GM18499 (cell line): ENCODE measurements around the gene MISP.
"Not testable (repeated sequence)": the region's sequence is repeated elsewhere in the genome, so short reads cannot be mapped to it uniquely, and the experiment has no call there.

ENCODE experiments used
- ATAC-seq: cut with Tn5 transposase; IDR thresholded peaks from one replicate; pipeline ENCODE4 v1.9.1; 2021; ENCODE audit warnings: moderate number of reproducible peaks; ENCODE audit not compliant: insufficient read depth, unreplicated experiment

The MISP gene

GRCh38 chr19:743168-743687, 7.7 kb upstream of the MISP start:
- ATAC-seq, result no peak

DNA sequence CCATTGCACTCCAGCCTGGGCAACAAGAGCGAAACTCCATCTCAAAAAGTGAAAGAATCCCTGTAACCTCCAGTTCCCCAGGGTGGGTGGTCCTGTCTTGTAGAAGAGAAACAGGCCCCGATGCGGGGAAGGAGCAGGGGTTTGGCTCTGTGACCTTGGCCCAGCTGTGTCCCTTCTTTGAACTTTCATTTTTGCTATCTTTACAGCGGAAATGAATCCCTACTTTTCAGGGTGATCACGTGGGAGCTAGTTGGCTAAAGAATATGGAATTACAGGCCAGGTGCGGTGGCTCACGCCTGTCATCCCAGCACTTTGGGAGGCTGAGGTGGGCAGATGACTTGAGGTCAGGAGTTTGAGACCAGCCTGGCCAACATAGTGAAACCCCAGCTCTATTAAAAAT, 5.8 kb upstream of the MISP start:
- ATAC-seq, result not testable (repeated sequence)

DNA sequence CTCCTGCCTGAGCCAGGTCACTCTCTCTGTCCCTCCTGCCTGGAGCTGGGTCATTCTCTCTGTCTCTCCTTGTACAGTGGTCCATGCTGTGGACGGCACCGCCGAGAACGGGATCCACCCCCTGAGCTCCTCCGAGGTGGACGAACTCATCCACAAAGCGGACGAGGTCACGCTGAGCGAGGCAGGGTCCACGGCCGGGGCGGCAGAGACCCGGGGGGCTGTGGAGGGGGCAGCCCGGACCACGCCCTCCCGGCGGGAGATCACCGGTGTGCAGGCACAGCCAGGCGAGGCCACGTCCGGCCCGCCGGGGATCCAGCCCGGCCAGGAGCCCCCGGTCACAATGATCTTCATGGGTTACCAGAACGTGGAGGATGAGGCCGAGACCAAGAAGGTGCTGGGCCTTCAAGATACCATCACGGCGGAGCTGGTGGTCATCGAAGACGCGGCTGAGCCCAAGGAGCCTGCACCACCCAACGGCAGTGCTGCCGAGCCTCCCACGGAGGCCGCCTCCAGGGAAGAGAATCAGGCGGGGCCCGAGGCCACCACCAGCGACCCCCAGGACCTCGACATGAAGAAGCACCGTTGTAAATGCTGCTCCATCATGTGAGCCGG, 4.6 kb upstream of the MISP start:
- no peak for ATAC-seq

GRCh38 chr19:746956-747355, 4.0 kb upstream of the MISP start:
- ATAC-seq, result no peak

DNA sequence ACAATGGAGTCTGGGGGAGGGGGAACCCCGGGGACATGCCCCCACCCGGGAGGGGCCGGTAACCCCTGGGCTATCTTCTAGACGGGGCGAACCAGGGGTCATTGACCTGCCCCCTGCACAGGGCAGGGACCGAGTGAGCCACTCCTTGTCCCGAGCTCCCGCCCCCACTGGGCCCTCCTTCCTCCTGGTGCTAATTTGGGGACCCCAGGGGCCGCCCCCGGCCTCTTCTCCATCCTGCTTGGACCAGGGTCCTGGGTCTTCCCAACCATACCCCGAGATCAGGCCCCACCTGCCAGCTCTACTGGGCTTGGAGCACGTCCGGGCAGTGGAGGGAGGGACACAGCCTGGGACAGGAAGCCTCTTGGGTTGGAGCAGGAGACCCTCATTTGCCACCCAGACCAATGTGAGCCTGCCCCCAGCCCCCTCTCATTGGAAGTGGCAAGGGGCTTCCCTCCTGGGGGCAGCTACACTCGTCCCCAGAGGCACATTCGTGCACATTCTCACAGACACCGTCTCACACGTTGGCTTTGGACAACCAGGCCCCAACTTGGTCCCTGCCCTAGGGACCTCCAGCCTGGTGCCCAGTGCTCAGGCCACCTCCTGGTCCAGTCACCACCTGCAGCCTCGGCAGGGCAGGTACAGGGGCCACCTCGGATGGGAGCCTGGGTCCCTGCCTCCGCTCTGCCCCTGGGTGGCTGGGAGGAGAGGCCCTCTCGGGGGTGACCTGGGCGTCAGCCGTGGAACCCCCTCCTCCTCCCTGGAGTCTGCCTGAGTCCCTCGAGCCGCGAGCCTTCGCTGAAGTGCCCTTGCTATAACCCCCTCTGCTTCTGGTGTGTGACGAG, 3.3 kb upstream of the MISP start:
- ATAC-seq, result no peak

- ATAC-seq, result no peak
These were observed 2.7 kb upstream of the MISP start for GRCh38 chr19:748274-748598.

- no peak for ATAC-seq
These were observed 1.1 kb upstream of the MISP start for GRCh38 chr19:749811-750210.

GRCh38 chr19:751501-752341, 809 bp downstream of the MISP start:
- no peak for ATAC-seq

DNA sequence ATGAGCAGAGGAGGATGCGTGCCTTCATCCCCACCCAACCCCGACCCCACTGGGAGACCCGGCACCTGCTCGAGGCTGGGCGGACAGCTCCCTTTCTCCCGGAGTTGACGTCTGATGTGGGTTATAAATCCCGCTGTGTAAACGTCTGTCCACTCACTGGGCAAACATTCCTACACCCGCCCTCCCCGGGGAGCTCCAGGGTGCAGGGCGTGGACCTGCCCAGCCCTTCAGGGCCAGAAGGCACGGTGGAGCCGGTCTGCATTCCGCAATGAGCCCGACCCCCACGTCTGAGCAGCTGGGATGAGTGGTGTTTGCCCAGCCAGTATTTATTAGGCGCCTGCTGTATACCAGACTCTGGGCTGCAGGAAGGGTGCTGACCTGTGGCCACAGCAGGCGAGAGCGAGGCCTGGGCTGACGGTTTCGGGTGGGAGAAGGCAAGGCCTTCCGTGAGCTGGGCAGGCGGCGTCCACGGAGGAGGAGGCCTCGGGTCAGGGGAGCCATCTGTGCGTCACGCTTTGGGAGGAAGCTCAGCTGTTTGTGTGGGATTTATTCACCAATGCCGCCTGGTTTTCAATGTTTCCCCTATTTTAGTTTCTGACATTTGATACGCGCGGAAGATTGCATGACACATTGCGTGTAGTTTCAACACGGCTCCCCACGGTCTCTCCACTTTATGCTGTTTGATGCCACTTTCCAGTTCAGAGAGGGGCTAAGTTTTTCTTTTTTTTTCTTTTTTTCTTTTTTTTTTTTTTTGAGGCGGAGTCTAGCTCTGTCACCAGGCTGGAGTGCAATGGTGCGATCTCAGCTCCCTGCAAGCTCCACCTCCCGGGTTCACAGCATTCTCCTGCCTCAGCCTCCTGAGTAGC, 2.0 kb downstream of the MISP start:
- ATAC-seq, result no peak

GRCh38 chr19:754530-754929, 3.6 kb downstream of the MISP start:
- no peak for ATAC-seq

- no peak for ATAC-seq
These were observed 4.2 kb downstream of the MISP start for GRCh38 chr19:755063-755462.

GRCh38 chr19:756236-756635, 5.3 kb downstream of the MISP start:
- no peak for ATAC-seq

DNA sequence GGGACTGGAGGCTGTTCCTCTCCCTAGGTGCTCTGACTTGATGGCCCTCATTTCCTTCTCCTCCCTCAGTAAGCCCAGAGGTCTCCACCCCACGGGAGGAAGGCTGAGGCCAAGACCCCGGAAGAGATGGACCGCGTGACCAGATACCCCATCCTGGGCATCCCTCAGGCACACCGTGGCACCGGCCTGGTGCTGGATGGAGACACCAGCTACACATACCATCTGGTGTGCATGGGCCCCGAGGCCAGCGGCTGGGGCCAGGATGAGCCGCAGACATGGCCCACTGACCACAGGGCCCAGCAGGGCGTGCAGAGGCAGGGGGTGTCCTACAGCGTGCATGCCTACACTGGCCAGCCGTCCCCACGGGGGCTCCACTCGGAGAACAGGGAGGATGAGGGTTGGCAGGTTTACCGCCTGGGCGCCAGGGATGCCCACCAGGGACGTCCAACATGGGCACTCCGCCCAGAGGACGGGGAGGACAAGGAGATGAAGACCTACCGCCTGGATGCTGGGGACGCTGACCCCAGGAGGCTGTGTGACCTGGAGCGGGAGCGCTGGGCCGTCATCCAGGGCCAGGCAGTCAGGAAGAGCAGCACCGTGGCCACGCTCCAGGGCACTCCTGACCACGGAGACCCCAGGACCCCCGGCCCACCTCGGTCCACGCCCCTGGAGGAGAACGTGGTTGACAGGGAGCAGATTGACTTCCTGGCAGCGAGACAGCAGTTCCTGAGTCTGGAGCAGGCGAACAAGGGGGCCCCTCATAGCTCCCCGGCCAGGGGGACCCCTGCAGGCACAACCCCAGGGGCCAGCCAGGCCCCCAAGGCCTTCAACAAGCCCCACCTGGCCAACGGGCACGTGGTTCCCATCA, 6.1 kb downstream of the MISP start:
- ATAC-seq, result no peak

DNA sequence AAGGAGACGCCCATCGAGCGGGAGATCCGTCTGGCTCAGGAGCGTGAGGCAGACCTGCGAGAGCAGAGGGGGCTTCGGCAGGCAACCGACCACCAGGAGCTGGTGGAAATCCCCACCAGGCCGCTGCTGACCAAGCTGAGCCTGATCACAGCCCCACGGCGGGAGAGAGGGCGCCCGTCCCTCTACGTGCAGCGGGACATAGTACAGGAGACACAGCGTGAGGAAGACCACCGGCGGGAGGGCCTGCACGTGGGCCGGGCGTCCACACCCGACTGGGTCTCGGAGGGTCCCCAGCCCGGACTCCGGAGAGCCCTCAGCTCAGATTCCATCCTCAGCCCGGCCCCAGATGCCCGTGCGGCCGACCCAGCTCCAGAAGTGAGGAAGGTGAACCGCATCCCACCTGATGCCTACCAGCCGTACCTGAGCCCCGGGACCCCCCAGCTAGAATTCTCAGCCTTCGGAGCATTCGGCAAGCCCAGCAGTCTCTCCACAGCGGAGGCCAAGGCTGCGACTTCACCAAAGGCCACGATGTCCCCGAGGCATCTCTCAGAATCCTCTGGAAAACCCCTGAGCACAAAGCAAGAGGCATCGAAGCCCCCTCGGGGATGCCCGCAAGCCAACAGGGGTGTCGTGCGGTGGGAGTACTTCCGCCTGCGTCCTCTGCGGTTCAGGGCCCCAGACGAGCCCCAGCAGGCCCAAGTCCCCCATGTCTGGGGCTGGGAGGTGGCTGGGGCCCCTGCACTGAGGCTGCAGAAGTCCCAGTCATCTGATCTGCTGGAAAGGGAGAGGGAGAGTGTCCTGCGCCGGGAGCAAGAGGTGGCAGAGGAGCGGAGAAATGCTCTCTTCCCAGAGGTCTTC, 7.1 kb downstream of the MISP start:
- no peak for ATAC-seq

- no peak for ATAC-seq
These were observed 12.3 kb downstream of the MISP start for GRCh38 chr19:763181-763580.

DNA sequence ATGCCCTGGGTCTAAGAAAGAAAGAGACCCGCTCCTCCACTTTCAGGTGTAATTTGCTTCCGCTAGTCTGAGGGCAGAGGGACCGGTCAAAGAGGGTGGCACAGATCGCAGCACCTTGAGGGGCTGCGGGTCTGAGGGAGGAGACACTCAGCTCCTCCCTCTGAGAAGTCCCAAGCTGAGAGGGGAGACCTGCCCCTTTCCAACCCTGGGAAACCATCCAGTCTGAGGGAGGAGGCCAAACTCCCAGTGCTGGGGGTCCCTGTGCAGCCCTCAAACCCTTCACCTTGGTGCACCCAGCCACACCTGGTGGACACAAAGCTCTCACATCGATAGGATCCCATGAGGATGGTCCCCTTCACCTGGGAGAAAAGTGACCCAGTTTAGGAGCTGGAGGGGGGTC, 13.0 kb downstream of the MISP start:
- no peak for ATAC-seq

- ATAC-seq, result no peak
These were observed 13.4 kb downstream of the MISP start for GRCh38 chr19:764301-764700.

- no peak for ATAC-seq
These were observed 14.3 kb downstream of the MISP start for GRCh38 chr19:765179-765738.
